Neuronal stem cell (in vitro differentiated cells): ENCODE measurements around the gene FUT6.

Experiments
- DNase-seq: peaks from one replicate; pipeline ENCODE4 v3.0.0-alpha.2; 2013; ENCODE audit warnings: low spot score
- H2AFZ ChIP-seq: one replicate; pipeline ENCODE4 v1.6.1; 2013; ENCODE audit warnings: mild to moderate bottlenecking, low read length, inconsistent platforms
- H2AK5ac ChIP-seq: 2 replicates; pipeline ENCODE4 v1.6.1; 2013; ENCODE audit warnings: low read depth, mild to moderate bottlenecking, inconsistent platforms, low read length, moderate library complexity, mixed read lengths
- H2BK120ac ChIP-seq: 2 replicates; pipeline ENCODE4 v1.6.1; 2013; ENCODE audit warnings: low read depth, mild to moderate bottlenecking, inconsistent platforms, low read length, moderate library complexity, mixed read lengths
- H2BK12ac ChIP-seq: one replicate; pipeline ENCODE4 v1.6.1; 2013; ENCODE audit warnings: low read length, inconsistent platforms
- H2BK15ac ChIP-seq: 2 replicates; pipeline ENCODE4 v1.6.1; 2013; ENCODE audit warnings: mild to moderate bottlenecking, low read length, inconsistent platforms, mixed read lengths
- H2BK5ac ChIP-seq: one replicate; pipeline ENCODE4 v1.6.1; 2013; ENCODE audit warnings: inconsistent platforms, mild to moderate bottlenecking, low read length, moderate library complexity
- H3K14ac ChIP-seq: one replicate; pipeline ENCODE4 v1.6.1; 2013; ENCODE audit warnings: low read length, inconsistent platforms
- H3K18ac ChIP-seq: 2 replicates; pipeline ENCODE4 v1.6.1; 2013; ENCODE audit warnings: low read length, inconsistent platforms
- H3K23ac ChIP-seq: 2 replicates; pipeline ENCODE4 v1.6.1; 2013; ENCODE audit warnings: low read depth, mild to moderate bottlenecking, mixed read lengths, low read length, inconsistent platforms; ENCODE audit not compliant: poor library complexity
- H3K27ac ChIP-seq: replicated peaks from 3 replicates; pipeline ENCODE4 v1.5.1; 2013; ENCODE audit warnings: low read length, inconsistent platforms
- H3K27me3 ChIP-seq, 3 experiments: 2 replicates each; pipeline ENCODE4 v1.6.1; 2013; ENCODE audit warnings: low read length in 3 of 3, mild to moderate bottlenecking in 2 of 3, inconsistent platforms in 1 of 3, low read depth in 1 of 3, mixed read lengths in 1 of 3, moderate library complexity in 1 of 3; ENCODE audit not compliant: control insufficient read depth in 3 of 3, insufficient read depth in 3 of 3
- H3K36me3 ChIP-seq, 2 donors: replicated peaks in 1 of 2; 2 replicates each; pipeline ENCODE4 v1.6.1; 2013; ENCODE audit warnings: low read length in 2 of 2; ENCODE audit not compliant: control insufficient read depth in 2 of 2, insufficient read depth in 2 of 2
- H3K4ac ChIP-seq: 2 replicates; pipeline ENCODE4 v1.6.1; 2013; ENCODE audit warnings: inconsistent platforms, mild to moderate bottlenecking, low read length, moderate library complexity
- H3K4me1 ChIP-seq, 2 donors: 1 replicate in 1 of 2; 2 replicates in 1 of 2; pipeline ENCODE4 v1.6.1; 2013; ENCODE audit warnings: low read length in 2 of 2, low read depth in 1 of 2; ENCODE audit not compliant: control insufficient read depth in 2 of 2, insufficient read depth in 1 of 2
- H3K4me2 ChIP-seq: one replicate; pipeline ENCODE4 v1.6.1; 2013; ENCODE audit warnings: mild to moderate bottlenecking, low read length, inconsistent platforms; ENCODE audit not compliant: insufficient read depth, poor library complexity, severe bottlenecking
- H3K4me3 ChIP-seq, 2 donors: 2 replicates each; pipeline ENCODE4 v1.5.1; 2013; ENCODE audit warnings: low read length in 2 of 2, mild to moderate bottlenecking in 2 of 2, inconsistent platforms in 1 of 2, moderate library complexity in 1 of 2
- H3K79me1 ChIP-seq: one replicate; pipeline ENCODE4 v1.6.1; 2013; ENCODE audit warnings: low read depth, mild to moderate bottlenecking, inconsistent platforms, low read length, moderate library complexity
- H3K9ac ChIP-seq: one replicate; pipeline ENCODE4 v1.6.1; 2013; ENCODE audit warnings: mild to moderate bottlenecking, low read depth, low read length, inconsistent platforms; ENCODE audit not compliant: poor library complexity
- H3K9me3 ChIP-seq, 2 donors: replicated peaks in 1 of 2; 2 replicates each; pipeline versions ENCODE3 to v1.6.1; 2013; ENCODE audit warnings: low read length in 2 of 2, mild to moderate bottlenecking in 2 of 2, inconsistent platforms in 1 of 2, low read depth in 1 of 2, mixed read lengths in 1 of 2, moderate library complexity in 1 of 2; ENCODE audit not compliant: control insufficient read depth in 2 of 2, insufficient read depth in 1 of 2
- H4K8ac ChIP-seq: one replicate; pipeline ENCODE4 v1.6.1; 2013; ENCODE audit warnings: low read depth, mild to moderate bottlenecking, inconsistent platforms, low read length, moderate library complexity
- H4K91ac ChIP-seq: one replicate; pipeline ENCODE4 v1.6.1; 2013; ENCODE audit warnings: low read length, low read depth, mild to moderate bottlenecking, inconsistent platforms; ENCODE audit not compliant: poor library complexity
- WGBS, 2 donors: extraction: QIAGEN DNeasy Blood & Tissue Kit; methylation state at CpG; one replicate each; pipeline ENCODE4 v1.1.7; 2013; ENCODE audit warnings: missing lambda C conversion rate in 2 of 2, mixed read lengths in 1 of 2; ENCODE audit not compliant: insufficient read length in 2 of 2, insufficient replicate concordance in 1 of 2; ENCODE audit errors: extremely low coverage in 2 of 2; 5-methylcytosine and 5-hydroxymethylcytosine counted together

FUT6 gene

DNA sequence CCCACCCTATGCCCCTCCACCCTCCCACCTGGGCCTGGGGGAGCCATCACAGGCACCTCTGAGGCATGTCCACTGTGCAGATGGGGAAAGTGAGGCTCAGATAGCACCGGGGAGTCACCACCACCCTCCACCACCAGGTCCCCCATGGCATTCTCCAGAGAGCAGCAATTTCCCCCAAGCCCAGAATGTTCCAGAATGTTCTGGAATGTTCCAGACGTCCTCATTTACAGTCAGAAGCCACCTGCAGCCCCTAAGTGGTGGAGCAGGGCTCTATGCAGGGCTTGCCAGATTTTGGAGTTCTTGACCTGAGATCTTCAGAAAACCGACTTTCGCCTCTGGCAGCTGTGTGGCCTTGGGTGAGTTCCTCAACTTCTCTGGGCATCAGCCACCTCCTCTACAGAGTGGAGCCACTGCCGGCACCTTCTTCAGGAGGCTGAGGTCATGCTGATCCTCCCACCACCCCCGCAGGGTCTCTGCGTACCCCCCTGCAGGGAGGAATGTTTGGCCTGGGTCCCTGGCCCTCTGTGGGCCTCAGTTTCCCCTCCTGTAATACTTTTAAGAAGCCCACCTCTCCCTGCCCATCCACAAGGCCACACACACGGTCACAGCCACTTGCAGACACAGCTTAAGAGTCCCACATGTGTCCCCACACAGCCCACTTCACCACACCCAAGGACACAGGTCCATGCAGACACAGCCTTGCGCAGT, 24.7 kb upstream of the FUT6 start:
- no CpG with 5 or more reads among the region's 9 CpGs for WGBS, 2 donors
- Histone ChIP-seq H3K4me3 (no peak overlapping the region), H2BK5ac (no peak overlapping the region), H3K14ac (peak overlapping the region; percentile 94), H2AK5ac (peak overlapping the region; percentile 75), H3K36me3 (no peaks in the 10 kb centered on the region), H3K4me2 (no peak overlapping the region), H3K4ac (no peak overlapping the region), H4K91ac (no peak overlapping the region), H3K27ac (no peak overlapping the region), H3K9ac (no peak overlapping the region), H3K4me1 (peaks cover 0 to 3% of the 10 kb centered on the region in 2 donors), H3K23ac (peak overlapping the region; percentile 52), H2BK15ac (peak overlapping the region; percentile 33), H2AFZ (no peak overlapping the region), H3K79me1 (peaks cover 2% of the 10 kb centered on the region), H3K9me3 (no peaks in the 10 kb centered on the region), H3K27me3 (peaks cover 0 to 3% (median 0%) of the 10 kb centered on the region in 3 experiments), H2BK120ac (no peak overlapping the region), H4K8ac (no peak overlapping the region), H2BK12ac (no peak overlapping the region), H3K18ac (no peak overlapping the region)
- DNase-seq, result no peak

- no peaks in the 10 kb centered on the region for H3K36me3 ChIP-seq
- no CpG with 5 or more reads among the region's 11 CpGs for WGBS, 2 donors
- no peak for DNase-seq
Measured at GRCh38 chr19:5863030-5863665, 23.6 kb upstream of the FUT6 start.

DNA sequence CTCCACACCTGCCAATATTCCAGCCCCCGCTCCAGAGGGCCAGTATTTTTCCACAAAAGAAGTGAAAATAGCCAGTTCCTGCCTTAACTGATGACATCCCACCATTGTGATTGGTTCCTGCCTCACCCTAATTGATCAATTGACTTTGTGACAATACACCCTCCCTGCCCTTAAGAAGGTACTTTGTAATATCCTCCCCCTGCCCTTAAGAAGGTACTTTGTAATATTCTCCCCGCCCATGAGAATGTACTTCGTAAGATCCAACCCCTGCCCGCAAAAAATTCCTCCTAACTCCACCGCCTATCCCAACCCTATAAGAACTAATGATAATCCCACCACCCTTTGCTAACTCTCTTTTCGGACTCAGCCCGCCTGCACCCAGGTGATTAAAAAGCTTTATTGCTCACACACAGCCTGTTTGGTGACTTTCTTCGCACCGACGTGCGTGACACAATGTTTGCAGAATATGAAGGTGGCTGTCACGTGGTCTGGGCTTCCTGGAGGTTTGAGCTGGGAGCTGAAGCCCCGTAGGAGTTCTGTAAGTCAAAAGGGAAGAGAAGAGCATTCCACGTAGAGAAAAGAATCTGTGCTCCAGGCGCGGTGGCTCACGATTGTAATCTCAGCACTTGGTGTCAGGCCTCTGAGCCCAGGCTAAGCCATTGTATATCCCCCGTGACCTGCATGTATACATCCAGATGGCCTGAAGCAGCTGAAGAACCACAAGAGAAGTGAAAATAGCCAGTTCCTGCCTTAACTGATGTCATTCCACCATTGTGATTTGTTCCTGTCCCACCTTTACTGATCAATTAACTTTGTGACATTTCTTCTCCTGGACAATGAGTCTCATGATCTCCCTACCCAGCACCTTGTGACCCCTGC, 17.9 kb upstream of the FUT6 start:
- 100% methylated on average over 1 of the region's 18 CpGs; no CpG with 5 or more reads in 1 of the 2 donors for WGBS, 2 donors
- Histone ChIP-seq H3K9ac (no peak overlapping the region), H2AFZ (no peak overlapping the region), H4K8ac (no peak overlapping the region), H3K79me1 (no peaks in the 10 kb centered on the region), H3K4me2 (no peak overlapping the region), H3K27me3 (peaks cover 0 to 8% (median 0%) of the 10 kb centered on the region in 3 experiments), H3K36me3 (no peaks in the 10 kb centered on the region), H3K18ac (no peak overlapping the region), H3K23ac (no peak overlapping the region), H2BK5ac (no peak overlapping the region), H3K4me3 (no peak overlapping the region), H3K27ac (no peak overlapping the region), H2BK12ac (no peak overlapping the region), H3K4me1 (peaks cover 0 to 2% of the 10 kb centered on the region in 2 donors), H3K9me3 (peaks cover 0 to 4% of the 10 kb centered on the region in 2 donors), H3K14ac (no peak overlapping the region), H3K4ac (no peak overlapping the region), H2AK5ac (no peak overlapping the region), H2BK15ac (no peak overlapping the region), H2BK120ac (no peak overlapping the region), H4K91ac (no peak overlapping the region)
- DNase-seq, result no peak

More at GRCh38 chr19:5863030-5863665, 23.6 kb upstream of the FUT6 start:
- no peak overlapping the region for H4K91ac ChIP-seq
- H2BK12ac ChIP-seq, result peak overlapping the region; percentile 22
- no peak overlapping the region for H2AFZ ChIP-seq
- no peak overlapping the region for H2AK5ac ChIP-seq
- H2BK15ac ChIP-seq, result peak overlapping the region; percentile 58
- peak overlapping the region; percentile 43 for H4K8ac ChIP-seq
- H3K4me2 ChIP-seq, result no peak overlapping the region
- peaks cover 0 to 3% of the 10 kb centered on the region in 2 donors for H3K4me1 ChIP-seq
- no peak overlapping the region for H3K18ac ChIP-seq
- no peaks in the 10 kb centered on the region for H3K9me3 ChIP-seq
- H3K23ac ChIP-seq, result no peak overlapping the region
- peak overlapping the region; percentile 60 for H3K9ac ChIP-seq
- no peak overlapping the region for H3K4me3 ChIP-seq
- peaks cover 0 to 3% (median 0%) of the 10 kb centered on the region in 3 experiments for H3K27me3 ChIP-seq
- peak overlapping the region; percentile 17 for H3K14ac ChIP-seq
- H3K27ac ChIP-seq, result no peak overlapping the region
- H3K79me1 ChIP-seq, result peaks cover 2% of the 10 kb centered on the region
- peak overlapping the region; percentile 48 for H2BK5ac ChIP-seq
- H2BK120ac ChIP-seq, result no peak overlapping the region
- H3K4ac ChIP-seq, result no peak overlapping the region
